K562 (cell line): ENCODE data around the gene VILL. TPM values are rescaled to one million over a fixed set of nuclear protein-coding genes. Genes with fewer than 3 reads are reported as not detected.

Source experiments
- CBFB ChIP-seq: sonication (generic); formaldehyde crosslinking; IDR thresholded peaks from 2 replicates; pipeline ENCODE4 v1.4.0; 2020; ENCODE audit warnings: mild to moderate bottlenecking, missing genetic modification reagents
- CBX3 ChIP-seq, 2 experiments: IDR thresholded peaks; 1 replicate in 1 of 2; 2 replicates in 1 of 2; pipeline ENCODE4 v1.6.1; 2012; ENCODE audit warnings: inconsistent platforms in 2 of 2, low read length in 2 of 2, borderline replicate concordance in 1 of 2, control low read depth in 1 of 2
- ERF ChIP-seq: fragments of 450-650 bp; formaldehyde crosslinking; IDR thresholded peaks from 2 replicates; pipeline ENCODE4 v1.4.0; 2020; ENCODE audit warnings: mild to moderate bottlenecking, mixed read lengths
- ETV5 ChIP-seq: sonication (generic); formaldehyde crosslinking; IDR thresholded peaks from 2 replicates; pipeline ENCODE4 v1.4.0; 2020; ENCODE audit warnings: low read depth, mild to moderate bottlenecking, missing genetic modification reagents
- FOXA1 ChIP-seq: fragments of 450-650 bp; IDR thresholded peaks from 2 replicates; pipeline ENCODE4 v1.6.1; 2016; ENCODE audit warnings: mild to moderate bottlenecking, borderline replicate concordance
- MAFG ChIP-seq: fragments of 450-650 bp; conservative IDR thresholded peaks from 2 replicates; pipeline ENCODE4 v1.6.1; 2016; ENCODE audit warnings: missing genetic modification characterization, missing compliant biosample characterization
- NR2C1 ChIP-seq, 2 experiments: fragments of 450-650 bp; IDR thresholded peaks; 2 replicates each; pipeline ENCODE4 v1.6.1; 2017; ENCODE audit warnings: mild to moderate bottlenecking in 2 of 2, antibody characterized with exemption in 1 of 2, inconsistent platforms in 1 of 2, missing compliant biosample characterization in 1 of 2, missing genetic modification characterization in 1 of 2
- NR2C2 ChIP-seq, 2 experiments: fragments of 200-800 bp in 1 of 2; sonication (Bioruptor generic) in 1 of 2; sonication (generic) in 1 of 2; formaldehyde crosslinking in 1 of 2; IDR thresholded peaks; 2 replicates each; pipeline versions ENCODE4 v1.6.1 to v1.8.0; 2016 to 2022; ENCODE audit warnings: mild to moderate bottlenecking in 1 of 2, missing compliant biosample characterization in 1 of 2, missing genetic modification characterization in 1 of 2, missing genetic modification reagents in 1 of 2
- PHB2 ChIP-seq: fragments of 450-650 bp; IDR thresholded peaks from 2 replicates; pipeline ENCODE4 v1.6.1; 2017; ENCODE audit warnings: low read depth
- RBM17 ChIP-seq: fragments of 200-400 bp; formaldehyde crosslinking; IDR thresholded peaks from 2 replicates; pipeline ENCODE4 v1.6.1; 2017; ENCODE audit warnings: low read depth, mild to moderate bottlenecking, low read length, borderline replicate concordance
- RBM25 ChIP-seq: fragments of 200-400 bp; formaldehyde crosslinking; IDR thresholded peaks from 2 replicates; pipeline ENCODE4 v1.6.1; 2018; ENCODE audit warnings: low read length, low read depth, moderate library complexity; ENCODE audit not compliant: severe bottlenecking
- RFX1 ChIP-seq: fragments of 450-650 bp; IDR thresholded peaks from 2 replicates; pipeline ENCODE4 v1.6.1; 2016; ENCODE audit warnings: mild to moderate bottlenecking, moderate library complexity
- SAFB ChIP-seq: fragments of 200-400 bp; formaldehyde crosslinking; IDR thresholded peaks from 2 replicates; pipeline ENCODE4 v1.6.1; 2017; ENCODE audit warnings: low read depth, low read length, borderline replicate concordance
- TCF3 ChIP-seq: sonication (generic); formaldehyde crosslinking; IDR thresholded peaks from 2 replicates; pipeline ENCODE4 v1.4.0; 2020; ENCODE audit warnings: mild to moderate bottlenecking, missing genetic modification reagents
- TOE1 ChIP-seq, 2 experiments: fragments of 450-650 bp in 1 of 2; sonication (generic) in 1 of 2; formaldehyde crosslinking in 1 of 2; IDR thresholded peaks; 2 replicates each; pipeline versions ENCODE4 v1.7.1 to v1.8.0; 2016 to 2022; ENCODE audit warnings: borderline replicate concordance in 2 of 2, mild to moderate bottlenecking in 2 of 2, antibody characterized with exemption in 1 of 2, inconsistent platforms in 1 of 2, low read depth in 1 of 2, missing genetic modification reagents in 1 of 2, moderate library complexity in 1 of 2
- XRCC4 ChIP-seq: IDR thresholded peaks from one replicate; pipeline ENCODE4 v1.6.1; 2011; ENCODE audit not compliant: insufficient read depth, insufficient read length; ENCODE audit errors: extremely low read depth
- ZBTB11 ChIP-seq, 3 experiments: fragments of 200-800 bp in 1 of 3; fragments of 250-450 bp in 1 of 3; fragments of 450-650 bp in 1 of 3; sonication (Bioruptor Pico) in 1 of 3; sonication (Bioruptor generic) in 1 of 3; formaldehyde crosslinking in 1 of 3; IDR thresholded peaks; 2 replicates each; pipeline versions ENCODE4 v1.6.1 to v1.8.0; 2016 to 2022; ENCODE audit warnings: mild to moderate bottlenecking in 2 of 3, missing genetic modification characterization in 2 of 3, missing compliant biosample characterization in 1 of 3, moderate library complexity in 1 of 3
- ZBTB49 ChIP-seq: sonication (generic); formaldehyde crosslinking; IDR thresholded peaks from 2 replicates; pipeline ENCODE4 v1.8.0; 2022; ENCODE audit warnings: missing genetic modification reagents, mild to moderate bottlenecking, borderline replicate concordance
- ZNF311 ChIP-seq: fragments of 250-450 bp; sonication (Bioruptor Pico); IDR thresholded peaks from 2 replicates; pipeline ENCODE4 v1.4.0; 2020; ENCODE audit warnings: mild to moderate bottlenecking, moderate library complexity
- ZNF780A ChIP-seq: fragments of 250-450 bp; sonication (Bioruptor Pico); IDR thresholded peaks from 2 replicates; pipeline ENCODE4 v1.5.0; 2021; ENCODE audit warnings: mild to moderate bottlenecking
- polyA plus RNA-seq, 8 experiments: library from polyadenylated mRNA; depleted of rRNA in 4 of 8; stranded (reverse) in 5 of 8; unstranded in 3 of 8; fragments of >200 nt; fragmentation: Nextera tagmentation in 2 of 8; fragmentation: Illumina TruSeq in 1 of 8; extraction: Ambion mirVana in 2 of 8; extraction: Trizol in 1 of 8; gene quantifications; 2 replicates each; pipeline versions ENCODE4 v1.2.1 to v1.2.3, GENCODE V29; 2011 to 2014; ENCODE audit warnings: inconsistent platforms in 1 of 8, missing spikeins in 1 of 8
- total RNA-seq, 7 experiments: library from RNA; depleted of rRNA in 6 of 7; stranded (reverse); fragments of >200 nt in 6 of 7; fragmentation: Illumina TruSeq in 2 of 7; extraction: Trizol in 2 of 7; gene quantifications; 2 replicates each; pipeline versions ENCODE4 v1.2.1 to v1.2.3, GENCODE V29; 2011 to 2021; ENCODE audit warnings: low replicate concordance in 1 of 7

VILL gene
- total and polyA plus RNA-seq, 9 of the 15 experiments (the other 6 are each of a cell fraction or from before 2014, with no cell fraction given), result 0.11 to 16.0 (median 8.8) TPM

GRCh38 chr3:38018296-38019266, 28.0 kb downstream of the VILL start (continued):
- TF ChIP-seq TOE1 (IDR thresholded peaks at IDR 0.05; ENCODE audit: borderline replicate concordance) (no peak), TOE1 (CRISPR knock-in tag; IDR thresholded peaks at IDR 0.05; ENCODE audit: borderline replicate concordance, low read depth) (no peak), SAFB (no peak), FOXA1 (no peak), NR2C2 (CRISPR knock-in tag; IDR thresholded peaks at IDR 0.05) (no peak), NR2C2 (tag; IDR thresholded peaks at IDR 0.05) (no peak; the same call in 1 of the 2 replicates), ETV5 (no peak), CBFB (CRISPR knock-in tag) (peak; percentile 69), CBX3 (IDR thresholded peaks at IDR 0.05; ENCODE audit: borderline replicate concordance in 1 of 2, low read length in 2 of 2) (no peak), NR2C1 (IDR thresholded peaks at IDR 0.05) (no peak), NR2C1 (tag; IDR thresholded peaks at IDR 0.05) (no peak), XRCC4 (no peak), RFX1 (no peak), RBM17 (no peak), ZBTB49 (CRISPR knock-in tag) (no peak), PHB2 (no peak), RBM25 (no peak), ZNF780A (CRISPR knock-in tag) (no peak), ZBTB11 (CRISPR knock-in tag; IDR thresholded peaks at IDR 0.05) (0 out of 6 replicates have a peak, but pooled peaks of 1 of the 3 experiments have one; percentile 18), ERF (no peak), MAFG (tag) (no peak), ZNF311 (CRISPR knock-in tag) (no peak), TCF3 (CRISPR knock-in tag) (peak; percentile 75)
